Stimulated activated CD4-positive, alpha-beta T cell treated with anti-CD3 and anti-CD28 coated beads, TNF-alpha, amount 100 ng/mL, for 1 hour (primary cell): ENCODE measurements around the gene AKAP1.

ENCODE experiments used
- DNase-seq, 3 donors: peaks; one replicate each; pipeline ENCODE4 v3.0.0-alpha.2; 2020; ENCODE audit warnings: low read depth in 3 of 3, low spot score in 1 of 3

AKAP1 gene

GRCh38 chr17:57084802-57085447 lies at the start of gene AKAP1:
Gene AKAP1, plus strand, starts transcription at chr17:57085246. Its CDS starts 20,219 bp downstream, at chr17:57105465.
- DNase-seq, result peak; percentile 85 to 92 (median 90)

GRCh38 chr17:57035971-57036481 lies 49.0 kb upstream of the AKAP1 start:
- DNase-seq, result no peak

- DNase-seq, result no peak
Measured at GRCh38 chr17:57037411-57037810, 47.6 kb upstream of the AKAP1 start.

GRCh38 chr17:57038486-57038885 lies 46.6 kb upstream of the AKAP1 start:
- no peak for DNase-seq

GRCh38 chr17:57040571-57040970 lies 44.5 kb upstream of the AKAP1 start:
- no peak for DNase-seq

GRCh38 chr17:57043276-57043675 lies 41.8 kb upstream of the AKAP1 start:
- no peak for DNase-seq

- no peak for DNase-seq
Measured at GRCh38 chr17:57044976-57045867, 39.8 kb upstream of the AKAP1 start.

- peak in 1 of 3 donors; percentile 12 for DNase-seq
Measured at GRCh38 chr17:57045868-57046704, 39.0 kb upstream of the AKAP1 start.

- DNase-seq, result no peak
Measured at GRCh38 chr17:57046749-57047148, 38.3 kb upstream of the AKAP1 start.

- DNase-seq, result no peak
Measured at GRCh38 chr17:57048096-57048495, 37.0 kb upstream of the AKAP1 start.

GRCh38 chr17:57050306-57050705 lies 34.7 kb upstream of the AKAP1 start:
- DNase-seq, result no peak

GRCh38 chr17:57051886-57052361 lies 33.1 kb upstream of the AKAP1 start:
- no peak for DNase-seq

GRCh38 chr17:57062865-57063264 lies 22.2 kb upstream of the AKAP1 start:
- no peak for DNase-seq

GRCh38 chr17:57067162-57067561 lies 17.9 kb upstream of the AKAP1 start:
- no peak for DNase-seq

- no peak for DNase-seq
Measured at GRCh38 chr17:57067781-57068180, 17.3 kb upstream of the AKAP1 start.

GRCh38 chr17:57068222-57068658 lies 16.8 kb upstream of the AKAP1 start:
- DNase-seq, result no peak

- no peak for DNase-seq
Measured at GRCh38 chr17:57068707-57069106, 16.3 kb upstream of the AKAP1 start.

- no peak for DNase-seq
Measured at GRCh38 chr17:57071991-57072944, 12.8 kb upstream of the AKAP1 start.

- DNase-seq, result no peak
Measured at GRCh38 chr17:57073626-57074025, 11.4 kb upstream of the AKAP1 start.

- no peak for DNase-seq
Measured at GRCh38 chr17:57075193-57075592, 9.9 kb upstream of the AKAP1 start.
